HPDE6-E6E7 (cell line): ENCODE data around the gene PLEKHJ1.

Experiments used
- DNase-seq: peaks from one replicate; pipeline ENCODE4 v3.0.0; 2011; ENCODE audit warnings: missing footprints; ENCODE audit errors: extremely low spot score

Gene PLEKHJ1

DNA sequence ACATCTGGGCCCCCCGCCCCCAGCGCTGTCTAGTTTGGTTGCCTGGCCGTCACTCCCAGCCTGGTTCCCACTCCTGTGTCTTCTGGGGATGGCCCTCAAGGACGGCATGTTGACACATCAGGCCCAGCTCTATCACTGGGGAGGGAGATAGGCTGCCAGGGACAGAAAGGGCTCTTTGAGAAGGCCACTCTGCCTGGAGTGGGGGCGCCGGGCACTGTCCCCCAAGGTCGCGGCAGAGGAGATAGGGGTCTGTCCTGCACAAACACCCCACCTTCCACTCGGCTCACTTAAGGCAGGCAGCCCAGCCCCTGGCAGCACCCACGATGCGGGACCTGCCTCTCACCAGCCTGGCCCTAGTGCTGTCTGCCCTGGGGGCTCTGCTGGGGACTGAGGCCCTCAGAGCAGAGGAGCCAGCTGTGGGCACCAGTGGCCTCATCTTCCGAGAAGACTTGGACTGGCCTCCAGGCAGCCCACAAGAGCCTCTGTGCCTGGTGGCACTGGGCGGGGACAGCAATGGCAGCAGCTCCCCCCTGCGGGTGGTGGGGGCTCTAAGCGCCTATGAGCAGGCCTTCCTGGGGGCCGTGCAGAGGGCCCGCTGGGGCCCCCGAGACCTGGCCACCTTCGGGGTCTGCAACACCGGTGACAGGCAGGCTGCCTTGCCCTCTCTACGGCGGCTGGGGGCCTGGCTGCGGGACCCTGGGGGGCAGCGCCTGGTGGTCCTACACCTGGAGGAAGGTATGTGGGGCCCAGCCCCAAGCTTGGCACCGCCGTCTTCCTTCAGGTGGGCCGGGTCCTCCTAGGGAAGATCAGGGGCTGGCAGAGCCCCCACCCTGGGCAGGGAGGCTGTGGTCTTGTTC lies 13.1 kb upstream of the PLEKHJ1 start, which contains the start of gene AMH:
AMH (plus strand) TSS at position 314 of the 857 bp plus-strand sequence; CDS start at position 324, 10 bp downstream.
- no peak for DNase-seq

DNA sequence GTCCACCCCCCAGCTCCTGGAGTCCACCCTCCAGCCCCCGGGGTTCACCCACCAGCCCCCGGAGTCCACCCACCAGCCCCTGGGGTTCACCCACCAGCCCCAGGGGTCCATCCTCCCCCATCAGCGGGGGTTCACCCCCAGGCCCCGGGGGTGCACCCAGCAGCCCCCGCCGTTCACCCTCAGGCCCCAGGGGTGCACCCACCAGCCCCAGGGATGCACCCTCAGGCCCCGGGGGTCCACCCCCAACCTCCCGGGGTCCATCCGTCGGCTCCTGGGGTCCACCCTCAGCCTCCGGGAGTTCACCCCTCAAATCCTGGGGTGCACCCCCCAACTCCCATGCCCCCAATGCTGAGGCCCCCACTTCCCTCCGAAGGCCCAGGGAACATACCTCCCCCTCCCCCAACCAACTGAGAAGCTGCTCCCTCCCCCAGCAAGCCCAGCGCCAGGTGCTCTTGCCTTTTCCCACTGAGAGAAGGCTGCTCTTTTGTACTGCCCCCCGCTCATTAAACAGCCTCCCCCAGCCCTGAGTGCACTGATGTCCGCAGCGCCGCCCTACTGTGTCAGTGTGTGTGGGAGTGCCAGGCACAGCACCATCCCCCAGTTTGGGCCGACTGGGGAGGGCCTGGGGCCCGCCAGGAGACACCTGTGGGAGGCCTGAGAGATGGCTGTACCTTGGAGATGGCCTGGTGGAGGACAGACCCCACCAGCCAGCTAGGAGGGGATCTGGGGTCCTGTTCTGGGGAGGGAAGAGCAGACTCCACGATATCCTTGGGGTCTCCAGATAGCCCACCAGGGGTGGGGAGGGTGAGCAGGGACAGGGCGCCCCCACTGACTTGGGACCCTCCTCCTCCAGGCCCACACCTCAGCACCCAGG lies 12.2 kb upstream of the PLEKHJ1 start:
- DNase-seq = no peak

DNA sequence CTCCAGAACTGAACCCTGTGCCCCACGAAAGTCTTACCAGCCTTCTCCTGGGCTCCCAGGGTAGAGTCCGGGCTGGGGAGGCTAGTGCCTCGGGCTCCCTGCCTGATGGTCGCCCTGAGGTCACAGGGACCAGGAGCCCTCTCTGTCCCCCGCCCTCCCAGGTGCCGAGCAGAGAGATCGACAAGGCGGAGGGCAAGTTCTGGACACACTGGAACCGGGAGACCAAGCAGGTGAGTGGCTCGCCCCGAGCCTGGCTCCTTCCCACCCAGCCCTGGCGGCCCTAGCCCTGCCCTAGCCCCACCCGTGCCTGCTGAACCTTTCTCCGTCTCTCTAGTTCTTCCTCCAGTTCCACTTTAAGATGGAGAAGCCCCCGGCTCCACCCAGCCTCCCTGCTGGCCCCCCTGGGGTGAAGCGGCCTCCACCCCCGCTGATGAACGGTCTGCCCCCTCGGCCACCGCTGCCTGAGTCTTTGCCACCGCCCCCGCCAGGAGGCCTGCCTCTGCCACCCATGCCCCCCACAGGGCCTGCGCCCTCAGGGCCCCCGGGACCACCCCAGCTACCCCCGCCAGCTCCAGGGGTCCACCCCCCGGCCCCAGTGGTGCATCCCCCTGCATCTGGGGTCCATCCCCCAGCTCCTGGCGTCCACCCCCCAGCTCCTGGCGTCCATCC lies 11.4 kb upstream of the PLEKHJ1 start:
- no peak for DNase-seq

DNA sequence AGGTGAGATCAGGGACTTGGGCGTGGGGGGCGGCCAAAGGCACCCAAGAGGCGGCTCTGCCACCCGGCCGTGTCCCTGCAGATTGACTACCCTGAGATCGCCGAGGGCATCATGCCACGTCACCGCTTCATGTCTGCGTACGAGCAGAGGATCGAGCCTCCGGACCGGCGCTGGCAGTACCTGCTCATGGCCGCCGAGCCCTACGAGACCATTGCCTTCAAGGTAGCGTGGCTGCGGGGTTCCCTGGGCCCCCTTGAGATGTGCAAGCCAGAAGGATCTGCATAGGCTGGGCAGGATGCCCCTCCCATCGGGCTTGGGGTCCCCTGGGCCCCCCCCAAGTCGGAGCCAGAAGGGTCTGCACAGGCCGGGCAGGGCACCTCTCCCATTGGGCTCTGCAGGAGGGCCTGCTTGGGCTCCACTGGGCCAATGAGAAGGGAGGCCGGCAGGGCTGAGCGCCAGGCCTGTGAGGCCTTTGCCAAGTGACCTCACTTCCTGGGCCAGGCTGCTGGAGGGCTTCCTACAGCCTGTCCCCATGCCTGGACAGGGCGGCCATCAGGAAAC lies 10.8 kb upstream of the PLEKHJ1 start:
- no peak for DNase-seq

DNA sequence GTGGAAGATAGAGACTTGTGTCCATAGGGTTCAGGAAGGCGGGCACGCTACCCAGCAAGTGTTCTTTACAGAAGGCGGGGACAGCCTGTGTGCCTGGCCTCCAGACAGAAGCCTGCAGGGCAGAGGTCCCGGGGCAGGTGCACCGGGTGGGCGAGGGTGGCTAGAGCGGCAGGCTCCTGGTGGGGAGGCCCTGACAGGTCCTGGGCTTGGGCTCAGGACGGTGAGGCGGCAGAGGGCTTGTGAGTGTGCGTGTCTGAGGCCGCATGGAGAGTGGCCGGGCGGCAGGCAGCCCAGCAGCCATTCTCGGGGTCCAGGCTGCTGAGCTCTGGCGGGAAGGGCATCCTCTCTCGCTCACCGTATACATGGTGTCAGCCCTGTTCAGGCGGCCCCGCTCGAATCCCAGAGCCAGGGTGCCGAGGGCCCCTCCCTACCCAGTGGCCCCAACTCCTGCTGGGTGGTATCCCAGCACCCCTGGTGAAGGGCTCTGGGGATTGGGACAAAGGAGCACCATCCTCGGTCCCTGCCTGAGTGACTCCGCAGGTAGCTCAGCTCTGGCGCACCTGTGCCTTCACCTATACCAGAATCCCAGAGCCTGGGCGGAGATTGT lies 10.0 kb upstream of the PLEKHJ1 start:
- no peak for DNase-seq

DNA sequence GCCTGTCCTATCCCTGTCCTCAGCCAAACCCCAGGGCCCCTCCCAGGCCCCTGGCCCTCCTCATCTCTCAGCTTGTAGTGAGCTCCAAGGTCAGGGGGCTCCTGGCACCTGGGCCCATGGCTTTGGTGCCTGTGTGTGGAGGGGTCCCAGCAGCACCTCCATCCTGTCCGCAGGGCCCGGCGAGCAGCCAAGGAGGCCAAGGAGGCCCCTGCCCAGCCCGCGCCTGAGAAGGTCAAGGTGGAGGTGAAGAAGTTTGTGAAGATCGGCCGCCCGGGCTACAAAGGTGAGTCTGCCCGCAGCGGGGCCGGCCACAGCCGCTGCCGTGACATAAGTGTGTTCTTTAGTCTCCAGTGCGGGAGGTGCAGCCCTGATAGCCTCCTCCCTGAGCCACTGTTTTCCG lies 9.1 kb upstream of the PLEKHJ1 start:
- DNase-seq = no peak

DNA sequence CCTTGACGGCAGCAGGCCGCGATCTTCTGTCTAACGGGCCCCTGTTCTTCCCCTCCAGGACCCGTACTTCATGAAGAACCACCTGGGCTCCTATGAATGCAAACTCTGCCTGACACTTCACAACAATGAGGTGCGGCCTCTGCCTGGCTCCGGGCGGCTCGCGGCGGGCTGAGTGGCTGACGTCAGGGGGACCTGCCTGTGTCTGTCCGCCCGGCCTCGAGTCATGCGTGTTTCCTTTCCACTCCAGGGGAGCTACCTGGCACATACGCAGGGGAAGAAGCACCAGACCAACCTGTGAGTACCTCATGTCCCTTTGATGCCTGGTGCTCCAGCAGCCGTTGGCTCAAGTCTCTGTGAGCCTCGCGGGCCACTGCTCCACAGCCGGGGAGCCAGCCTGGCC lies 8.4 kb upstream of the PLEKHJ1 start:
- no peak for DNase-seq

DNA sequence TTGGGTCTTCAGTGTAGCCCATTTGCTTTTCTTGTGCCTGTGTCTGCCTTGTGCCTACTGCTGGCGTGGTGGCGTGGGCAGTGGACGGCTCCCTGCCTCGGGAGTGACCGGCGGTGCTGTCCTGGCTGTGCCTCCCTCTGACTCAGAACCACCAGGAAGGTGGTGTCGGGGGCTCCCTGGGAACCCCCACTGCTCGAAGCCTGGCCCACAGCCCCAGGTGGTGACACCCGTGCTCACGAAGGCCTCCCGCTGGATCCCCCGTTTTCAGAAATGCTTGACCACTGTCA lies 7.9 kb upstream of the PLEKHJ1 start:
- DNase-seq = no peak

DNA sequence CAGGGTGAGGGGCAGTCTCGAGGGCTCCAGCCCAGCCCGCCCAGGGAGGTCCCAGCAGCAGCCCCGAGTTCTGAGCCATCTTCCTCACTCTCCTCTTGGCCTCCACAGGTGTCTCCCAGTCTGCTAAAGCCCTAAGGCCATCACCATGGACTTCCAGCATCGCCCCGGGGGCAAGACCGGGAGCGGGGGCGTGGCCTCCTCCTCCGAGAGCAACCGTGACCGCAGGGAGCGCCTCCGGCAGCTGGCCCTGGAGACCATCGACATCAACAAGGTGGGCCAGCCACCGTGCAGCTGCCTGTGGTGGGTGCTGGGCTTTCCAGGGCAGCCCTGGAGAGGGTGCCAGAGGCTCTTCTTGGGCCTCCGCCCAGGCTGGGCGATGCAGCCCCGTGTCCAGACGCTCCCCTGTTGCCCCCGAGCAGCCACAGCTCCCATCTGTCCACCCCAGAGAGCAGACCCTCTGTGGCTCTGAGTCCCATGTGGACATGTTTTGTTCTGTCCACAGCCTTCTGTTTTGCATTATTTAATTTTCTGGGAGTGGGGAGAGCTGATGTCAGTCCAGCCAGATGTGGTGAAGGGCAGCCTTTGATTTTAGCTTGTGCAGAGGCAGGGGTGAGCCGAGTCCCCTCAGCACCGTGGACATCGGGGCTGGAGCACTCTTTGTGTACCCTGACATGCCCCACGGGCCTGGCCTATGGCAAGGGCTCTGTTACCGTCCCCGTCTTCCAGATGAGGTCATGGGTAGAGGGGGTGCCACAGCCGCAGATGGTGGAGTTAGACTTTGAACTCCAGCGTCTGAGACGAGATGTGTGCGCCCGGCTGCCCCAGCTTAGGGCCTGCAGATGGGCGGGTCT lies 7.4 kb upstream of the PLEKHJ1 start:
- DNase-seq = no peak

DNA sequence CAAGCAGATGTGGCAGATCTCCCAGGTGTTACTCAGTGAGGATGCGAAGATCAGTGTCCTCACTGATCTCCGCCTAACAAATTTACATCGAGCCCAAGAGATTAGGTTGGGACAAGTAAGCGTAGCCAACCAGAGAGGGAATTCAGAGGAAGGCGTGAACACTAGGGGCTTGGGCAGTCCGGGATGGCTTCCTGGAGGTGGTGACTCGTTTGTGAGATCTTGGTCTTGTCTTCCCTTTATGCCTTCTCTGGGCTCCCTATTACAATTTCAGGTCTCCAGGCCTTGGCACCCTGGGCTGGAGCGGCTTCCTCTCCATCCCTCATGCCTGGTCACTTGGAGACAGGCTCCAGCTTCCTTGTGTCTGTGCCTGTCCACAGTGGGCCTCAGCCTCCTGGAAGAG lies 6.7 kb upstream of the PLEKHJ1 start:
- no peak for DNase-seq

DNA sequence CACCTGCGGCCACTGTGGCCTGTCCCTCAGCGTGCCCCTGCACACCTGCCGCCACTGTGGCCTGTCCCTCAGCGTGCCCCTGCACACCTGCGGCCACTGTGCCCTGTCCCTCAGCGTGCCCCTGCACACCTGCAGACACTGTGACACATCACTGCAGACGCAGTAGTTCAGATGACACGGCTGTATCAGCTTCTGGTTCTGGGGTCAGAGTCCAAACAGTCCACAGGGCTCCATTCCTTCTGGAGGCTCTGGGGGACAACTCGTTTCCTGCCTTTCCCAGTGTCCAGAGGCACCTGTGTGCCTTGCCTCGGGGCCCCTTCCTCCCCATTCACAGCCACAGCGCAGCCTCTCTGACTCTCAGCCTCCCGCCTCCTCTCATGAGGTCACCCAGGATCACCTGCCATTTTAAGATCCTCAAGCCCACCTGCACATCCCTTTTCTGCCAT lies 6.0 kb upstream of the PLEKHJ1 start:
- DNase-seq = no peak

DNA sequence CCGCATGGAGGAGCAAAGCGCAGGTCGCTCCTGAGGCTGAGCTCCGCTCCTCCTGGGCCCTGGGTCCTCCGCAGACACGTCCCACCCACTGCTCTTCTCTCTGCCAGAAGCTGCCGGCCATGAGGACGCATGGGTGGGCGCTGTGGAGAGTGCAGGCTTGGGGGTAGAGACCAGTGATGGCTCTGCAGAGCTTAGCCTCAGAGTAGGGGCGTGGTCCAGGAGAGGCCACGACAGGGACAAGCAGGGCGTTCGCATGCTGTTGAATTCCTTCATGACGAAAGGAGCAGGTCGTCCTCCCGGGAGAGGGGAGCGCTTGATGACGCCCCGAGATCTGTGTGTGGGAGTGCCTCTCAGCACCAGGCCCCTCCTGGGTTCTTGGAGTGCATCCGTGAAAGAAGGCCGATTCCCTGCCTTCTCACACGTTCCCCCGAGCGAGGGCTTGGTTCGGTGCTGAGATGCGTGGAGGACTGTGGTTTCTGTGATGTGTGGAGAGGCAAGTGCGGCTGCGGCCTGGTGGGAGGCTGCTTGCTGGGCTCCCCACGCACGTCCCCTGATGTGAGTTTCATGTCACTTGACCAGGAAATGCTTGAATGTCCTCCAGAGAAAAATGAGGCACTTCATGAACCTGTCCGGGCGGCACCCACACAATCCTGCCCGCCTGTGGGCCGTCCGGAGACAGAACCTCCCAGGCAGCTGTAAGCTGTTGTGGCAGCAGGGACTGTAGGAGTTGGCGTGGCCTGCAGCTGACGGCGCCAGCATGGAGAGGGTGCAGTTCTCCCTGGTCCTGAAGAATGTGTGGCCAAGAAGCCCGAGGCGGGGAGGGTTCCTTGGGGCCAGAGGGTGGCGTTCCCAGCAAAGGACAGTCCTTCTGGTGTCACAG lies 5.0 kb upstream of the PLEKHJ1 start:
- no peak for DNase-seq

DNA sequence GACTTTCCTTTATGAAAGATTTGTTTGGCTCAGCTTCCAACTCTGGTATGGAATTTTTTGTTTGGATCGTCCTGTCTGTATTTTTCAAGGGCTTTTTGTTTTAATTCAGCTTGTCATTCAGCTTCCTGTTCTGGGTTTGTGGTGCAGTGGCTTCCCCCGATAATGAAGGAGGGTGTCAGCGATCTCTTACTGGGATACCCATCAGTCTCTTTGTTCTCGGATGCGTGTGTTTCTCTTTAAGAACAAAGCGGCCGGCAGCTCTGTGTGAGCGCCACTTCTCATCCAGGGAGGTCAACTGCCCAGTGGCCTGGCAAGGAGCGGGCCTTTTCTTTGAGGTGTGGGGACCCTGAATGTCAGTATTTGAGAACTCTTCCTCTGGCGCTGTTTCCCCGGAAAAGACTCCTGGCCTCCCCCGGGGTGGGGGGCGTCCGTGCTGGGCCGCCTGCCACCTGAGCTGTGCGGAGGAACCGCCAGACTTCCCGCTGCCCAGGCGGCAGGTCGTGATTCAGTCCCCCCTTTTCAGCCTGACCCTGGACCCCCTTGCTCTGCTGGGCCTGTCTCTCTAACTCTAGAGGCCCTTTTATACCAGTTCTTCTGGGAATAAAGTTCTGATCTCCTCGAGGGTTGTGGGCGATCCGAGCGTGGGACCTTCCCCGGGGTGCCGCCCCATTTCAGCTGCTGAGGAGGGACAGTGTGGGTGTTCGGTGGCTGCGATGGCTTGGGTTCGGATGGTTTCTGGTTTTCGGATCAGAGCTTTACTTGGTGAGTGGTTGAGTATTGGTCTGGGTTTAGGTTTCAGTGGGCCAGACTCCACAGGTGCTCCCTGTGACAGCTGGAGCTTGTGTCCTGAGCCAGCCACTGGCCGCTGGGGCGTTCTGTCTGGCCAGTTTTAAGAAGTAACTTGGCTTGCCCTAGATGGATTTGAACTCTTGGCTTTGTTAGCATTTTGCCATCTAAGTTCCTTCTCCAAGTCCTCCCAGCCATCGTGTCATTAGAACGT lies 3.9 kb upstream of the PLEKHJ1 start:
- no peak for DNase-seq

DNA sequence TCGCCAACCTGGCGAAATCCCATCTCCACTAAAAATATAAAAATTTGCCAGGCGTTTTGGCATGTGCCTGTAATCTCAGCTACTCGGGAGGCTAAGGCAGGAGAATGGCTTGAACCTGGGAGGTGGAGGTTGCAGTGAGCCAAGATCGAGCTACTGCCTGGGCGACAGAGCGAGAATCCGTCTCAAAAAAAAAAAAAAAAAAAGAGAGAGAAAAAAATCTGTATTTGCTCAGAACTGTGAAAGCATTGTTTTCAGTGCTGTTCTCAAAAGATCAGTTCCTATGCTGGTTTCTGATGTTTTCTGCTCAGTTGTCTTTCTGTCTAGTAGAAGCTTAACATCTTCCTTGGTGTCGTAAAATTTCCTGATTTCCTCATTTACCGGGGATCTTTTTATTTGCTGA lies 3.0 kb upstream of the PLEKHJ1 start:
- DNase-seq = no peak

DNA sequence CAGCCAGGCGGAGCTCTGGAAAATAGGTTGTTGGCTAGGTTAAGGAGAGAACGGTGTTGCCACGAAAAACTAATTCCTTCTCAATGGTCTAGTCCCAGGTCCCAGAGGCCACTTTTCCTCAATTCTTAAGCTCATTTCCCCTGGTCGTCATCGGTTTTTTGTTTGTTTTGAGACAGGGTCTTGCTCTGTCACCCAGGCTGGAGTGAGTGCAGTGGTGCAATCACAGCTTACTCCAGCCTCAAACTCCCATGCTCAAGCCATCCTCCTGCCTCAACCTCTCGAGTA lies 1.7 kb upstream of the PLEKHJ1 start:
- DNase-seq = no peak

DNA sequence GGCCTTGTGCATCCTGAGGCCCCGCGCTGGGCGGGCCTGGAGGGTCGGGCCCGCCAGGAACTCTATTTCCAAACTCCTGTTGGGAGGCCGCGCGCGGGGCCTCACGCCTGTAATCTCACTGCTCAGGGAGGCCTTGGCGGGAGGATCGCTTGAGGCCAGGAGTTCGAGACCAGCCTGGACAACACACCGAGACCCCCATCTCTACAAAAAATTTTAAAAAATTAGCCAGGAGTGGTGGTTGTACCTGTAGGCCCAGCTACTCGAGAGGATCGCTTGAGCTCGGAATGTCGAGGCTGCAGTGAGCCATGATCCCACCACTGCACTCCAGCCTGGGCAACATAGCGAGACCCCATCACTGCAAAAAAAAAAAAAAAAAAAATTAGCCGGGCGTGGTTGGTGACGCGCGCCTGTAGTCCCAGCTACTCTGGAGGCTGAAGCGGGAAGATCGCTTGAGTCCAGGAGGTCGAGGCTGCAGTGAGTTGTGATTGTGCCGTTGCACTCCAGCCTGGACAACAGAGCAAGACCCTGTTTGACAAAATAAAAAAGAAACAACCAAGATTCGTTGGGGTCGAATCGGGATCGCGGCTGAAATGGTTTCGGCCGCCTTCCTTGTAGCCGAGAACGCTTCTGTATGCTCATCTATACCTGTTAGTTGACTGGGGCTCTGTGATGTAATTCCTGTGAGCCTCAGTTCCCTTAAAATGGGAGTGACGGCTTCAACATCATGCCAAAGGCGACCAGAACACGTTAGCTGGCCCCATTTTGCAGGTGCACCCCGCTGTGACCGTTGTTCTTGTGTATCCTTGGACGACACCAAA lies 1.1 kb upstream of the PLEKHJ1 start:
- DNase-seq = no peak

DNA sequence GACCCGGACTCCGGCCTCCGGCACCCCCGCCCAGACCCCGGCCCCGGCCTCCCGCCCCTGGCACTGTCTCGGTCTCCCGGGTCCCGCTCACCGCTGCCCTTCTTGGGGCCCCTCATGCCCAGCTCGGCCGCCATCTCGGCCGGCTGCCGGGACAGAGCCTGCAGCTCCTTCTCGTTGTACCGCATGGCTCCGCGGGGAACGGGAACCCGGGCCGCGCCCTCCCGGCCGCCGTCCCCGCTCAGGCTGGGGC lies 140 bp downstream of the PLEKHJ1 start:
- DNase-seq = no peak

DNA sequence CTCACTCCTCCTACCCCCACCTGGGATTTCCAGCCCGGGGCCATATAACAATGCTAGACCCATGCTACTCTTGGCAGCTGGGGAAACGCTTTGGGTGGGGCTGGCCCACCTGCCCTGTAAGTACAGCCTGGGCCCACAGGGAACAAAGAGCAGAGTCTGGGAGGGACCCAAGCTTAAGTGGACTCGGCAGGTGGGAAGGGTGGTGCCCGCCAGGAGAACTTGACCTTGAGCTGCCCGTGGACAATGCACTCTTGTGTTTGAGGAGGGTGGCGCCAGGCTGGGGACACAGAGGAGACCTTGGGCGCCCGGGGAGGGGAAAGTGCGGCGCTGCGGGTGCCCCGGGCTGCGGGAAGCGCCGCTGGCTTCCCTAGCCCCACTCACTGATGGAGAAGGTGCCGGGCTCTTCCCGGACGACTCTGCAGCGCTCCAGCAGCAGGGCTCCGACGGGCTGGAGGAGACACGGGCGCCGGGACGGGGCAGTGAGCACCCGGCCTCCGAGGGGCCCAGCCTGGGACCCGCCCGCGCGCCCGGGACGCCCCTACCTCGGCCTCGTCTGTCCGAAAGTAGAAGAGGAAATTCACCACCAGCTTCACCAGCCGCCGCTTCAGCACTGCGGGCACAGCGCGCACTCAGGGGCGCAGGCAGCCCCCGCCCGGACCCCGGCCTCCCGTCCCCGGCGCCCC lies 607 bp downstream of the PLEKHJ1 start:
- DNase-seq = no peak
